NCI-H345 (cell line): ENCODE measurements around the gene PFKL.
"Not testable (repeated sequence)": the region's sequence is repeated elsewhere in the genome, so short reads cannot be mapped to it uniquely, and the experiment has no call there.

Experiments used
- DNase-seq: peaks from one replicate; lab custom pipeline; 2025; lab: John Stamatoyannopoulos, UW

PFKL gene

GRCh38 chr21:44344541-44345183 is 44.8 kb downstream of the PFKL start:
- DNase-seq: no peak

- no peak for DNase-seq
These were observed 45.6 kb downstream of the PFKL start for GRCh38 chr21:44345495-44345894.

DNA sequence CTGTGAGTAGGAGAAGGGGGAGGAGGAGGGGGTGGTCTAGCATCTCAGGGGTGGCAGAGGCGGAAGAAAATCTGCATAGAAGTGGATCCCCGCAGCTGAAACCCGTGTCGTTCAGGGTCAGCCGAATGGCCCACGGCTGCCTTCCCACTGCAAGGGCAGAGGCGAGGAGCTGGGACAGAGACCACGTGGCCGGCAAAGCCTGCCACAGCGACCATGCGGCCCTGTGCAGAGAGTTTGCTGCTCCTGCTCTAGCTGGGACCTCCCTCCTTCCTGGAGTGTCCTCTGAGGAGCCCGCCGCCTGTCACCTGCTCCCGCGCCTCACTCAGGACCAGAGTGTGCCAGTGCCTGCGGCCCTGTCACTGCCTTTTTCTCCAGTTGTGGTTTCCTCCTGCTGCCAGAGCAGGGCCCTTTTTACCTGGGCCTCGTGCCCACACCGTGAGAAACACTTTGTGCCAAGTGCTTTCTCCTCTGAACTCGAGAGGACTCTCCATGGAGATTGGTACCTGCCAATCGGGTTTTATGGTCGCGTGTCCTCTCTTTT is 48.1 kb downstream of the PFKL start:
- peak; percentile 22 for DNase-seq

GRCh38 chr21:44348861-44349260 is 49.0 kb downstream of the PFKL start:
- DNase-seq: no peak

DNA sequence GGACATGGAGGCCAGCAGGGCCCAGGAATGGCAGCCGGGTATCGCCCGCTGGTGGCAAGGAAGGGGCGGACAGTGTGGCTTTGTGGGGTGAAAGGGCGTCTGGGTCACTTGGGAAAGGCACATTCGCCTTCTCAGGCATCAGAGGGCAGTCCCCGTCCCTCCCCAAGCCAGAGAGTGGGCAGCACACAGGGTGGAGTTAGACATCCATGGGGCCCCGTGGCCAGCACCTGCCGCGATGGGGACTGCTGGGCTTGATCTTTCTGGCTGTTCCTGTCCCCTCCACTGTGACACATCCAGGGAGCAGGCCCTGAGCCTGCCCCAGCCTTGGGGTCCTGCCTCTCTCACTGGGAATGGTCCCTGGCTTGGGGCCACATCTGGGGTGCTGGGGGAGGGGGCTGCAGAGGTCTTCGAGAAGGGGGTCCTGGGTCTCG is 49.6 kb downstream of the PFKL start:
- no peak for DNase-seq

DNA sequence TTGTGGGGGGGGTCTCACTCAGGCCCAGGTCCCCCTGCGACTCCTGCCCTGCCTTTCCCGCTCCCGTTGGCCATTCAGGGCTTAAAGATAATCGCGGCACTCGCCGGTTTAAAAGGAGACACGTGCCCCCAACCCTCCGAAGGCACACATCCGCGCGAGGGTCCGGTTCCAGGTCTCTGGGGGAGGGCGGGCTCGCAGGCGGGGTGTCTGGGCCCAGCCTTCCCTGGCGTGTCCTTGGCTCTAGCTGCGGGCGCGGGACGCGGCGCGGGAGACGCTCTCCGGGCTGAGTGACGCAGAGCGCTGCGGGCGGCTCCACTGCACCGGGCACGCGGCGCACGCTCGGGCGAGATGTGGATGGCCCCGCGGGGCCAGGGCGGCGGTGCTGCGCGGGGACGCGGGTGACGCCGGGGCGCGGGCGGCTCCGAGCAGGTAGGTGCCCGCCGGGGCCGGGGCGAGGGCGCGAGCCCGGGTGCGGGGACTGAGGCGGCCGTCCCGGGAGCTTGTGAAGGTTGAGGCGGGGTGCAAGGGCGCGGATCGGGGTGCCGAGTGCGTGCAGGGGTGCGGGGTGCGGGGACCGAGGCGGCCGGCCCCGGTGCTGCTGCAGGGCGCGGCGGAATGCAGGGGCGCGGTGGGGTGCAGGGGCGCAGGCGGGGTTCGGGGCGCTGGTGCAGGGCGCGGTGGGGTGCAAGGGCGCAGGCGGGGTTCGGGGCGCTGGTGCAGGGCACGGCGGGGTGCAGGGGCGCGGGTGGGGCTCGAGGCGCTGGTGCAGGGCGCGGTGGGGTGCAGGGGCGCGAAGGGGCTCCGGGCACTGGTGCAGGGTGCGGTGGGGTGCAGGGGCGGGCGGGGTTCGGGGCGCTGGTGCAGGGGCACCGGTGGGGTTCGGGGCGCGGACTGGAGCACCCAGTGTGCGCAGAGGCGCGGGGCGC is 50.3 kb downstream of the PFKL start:
- no peak for DNase-seq

DNA sequence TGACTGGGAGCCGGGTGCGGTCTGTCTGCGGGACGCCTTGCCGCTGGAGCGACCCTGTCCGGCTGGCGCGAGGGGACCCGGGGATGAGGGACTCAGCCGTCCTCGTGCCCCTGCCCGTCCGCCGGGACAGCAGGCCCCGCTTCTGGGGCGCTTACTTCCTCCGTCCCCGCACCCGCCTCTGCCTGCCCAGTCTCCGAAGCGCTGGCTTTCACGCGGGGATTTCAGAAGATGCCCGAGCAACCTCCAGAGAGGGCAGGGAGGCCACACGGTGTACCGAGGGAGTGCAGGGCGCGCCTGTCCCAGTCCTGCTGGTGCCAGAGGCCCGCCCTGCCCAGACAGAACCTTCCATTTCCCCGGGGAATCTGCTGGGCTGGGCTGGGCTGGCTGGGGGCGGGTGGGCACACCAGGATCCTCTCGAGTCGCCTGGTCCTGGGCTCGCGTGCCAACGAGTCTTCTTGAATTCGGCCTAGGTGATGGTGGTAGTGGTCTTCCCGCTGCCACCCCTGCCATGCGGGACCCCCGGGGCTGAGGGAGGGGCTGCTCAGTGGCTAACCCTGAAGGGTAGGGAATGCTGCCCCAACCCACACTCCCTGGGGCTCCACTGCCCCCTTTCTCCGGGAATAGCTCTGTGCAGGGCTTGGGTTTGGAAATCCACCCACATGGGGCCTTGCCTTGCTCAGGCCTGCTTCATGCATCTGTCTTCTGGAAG is 51.1 kb downstream of the PFKL start:
- no peak for DNase-seq

DNA sequence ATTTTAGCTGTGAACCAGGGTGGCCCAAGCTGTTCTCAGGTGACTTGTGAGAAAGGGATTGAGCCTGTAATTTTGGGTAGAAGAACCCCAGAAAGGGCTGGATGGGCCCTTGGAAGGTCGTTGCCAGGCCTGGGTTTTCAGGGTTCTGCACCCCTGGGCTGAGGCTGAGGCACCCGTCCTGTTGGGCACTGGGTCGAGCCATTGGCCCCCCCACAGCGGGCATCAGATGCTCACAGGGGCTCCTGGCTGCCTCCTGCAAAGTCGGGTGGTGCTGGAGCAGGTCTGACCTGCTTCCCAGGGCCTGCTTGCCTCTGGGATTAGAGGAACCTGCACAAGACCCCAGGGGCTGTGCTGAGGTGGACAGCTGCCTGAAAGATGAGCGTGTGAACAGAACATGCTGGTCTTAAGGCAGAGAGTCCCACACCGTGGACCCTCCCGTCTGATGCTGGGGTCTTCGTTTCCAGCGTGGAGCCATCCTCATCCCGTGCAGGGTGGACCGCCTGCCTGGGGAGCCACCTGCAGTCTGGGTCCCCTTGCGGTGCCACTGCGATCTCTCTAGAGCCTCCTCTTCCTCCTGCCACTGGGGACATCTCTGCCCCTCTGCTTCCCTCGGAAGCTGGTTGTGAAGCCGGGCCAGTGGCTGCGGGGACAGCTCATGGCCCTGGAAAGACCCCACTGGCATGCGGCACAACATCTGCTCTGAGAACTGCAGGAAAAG is 51.8 kb downstream of the PFKL start:
- no peak for DNase-seq

DNA sequence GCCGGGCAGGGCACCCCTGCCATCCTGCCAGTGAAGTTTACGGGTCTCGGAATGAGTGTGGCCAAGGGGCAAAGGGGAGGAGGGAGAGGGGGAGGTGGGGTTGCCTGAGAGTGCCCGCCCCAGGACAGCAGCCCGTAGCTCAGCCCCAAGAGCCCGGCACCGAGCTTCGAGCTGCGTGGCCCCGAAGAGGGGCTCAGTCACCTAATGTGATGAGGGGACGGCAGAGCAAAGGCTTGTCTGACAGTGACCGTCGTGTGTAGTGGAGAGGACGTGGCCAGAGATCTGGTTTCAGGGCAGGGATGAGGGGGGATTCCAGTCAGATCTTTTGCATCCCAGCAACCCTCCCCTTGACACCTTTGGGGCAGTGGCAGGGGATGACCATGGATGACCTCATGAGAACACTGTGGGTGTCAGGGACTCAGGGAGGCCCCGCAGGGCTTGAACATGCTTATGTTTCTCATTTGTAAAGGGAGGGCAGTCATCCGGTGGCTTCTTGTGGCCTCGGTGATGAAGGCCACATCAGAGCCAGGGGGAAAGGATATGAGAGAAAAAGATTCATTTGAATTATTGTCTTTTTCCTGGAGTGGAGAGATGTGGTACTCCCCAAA is 52.5 kb downstream of the PFKL start:
- DNase-seq: no peak

- DNase-seq: no peak
These were observed 53.5 kb downstream of the PFKL start, which contains the start of gene TRPM2 for GRCh38 chr21:44353191-44353970. TRPM2 (plus strand) TSS chr21:44353621; CDS start chr21:44353701, 80 bp downstream.

DNA sequence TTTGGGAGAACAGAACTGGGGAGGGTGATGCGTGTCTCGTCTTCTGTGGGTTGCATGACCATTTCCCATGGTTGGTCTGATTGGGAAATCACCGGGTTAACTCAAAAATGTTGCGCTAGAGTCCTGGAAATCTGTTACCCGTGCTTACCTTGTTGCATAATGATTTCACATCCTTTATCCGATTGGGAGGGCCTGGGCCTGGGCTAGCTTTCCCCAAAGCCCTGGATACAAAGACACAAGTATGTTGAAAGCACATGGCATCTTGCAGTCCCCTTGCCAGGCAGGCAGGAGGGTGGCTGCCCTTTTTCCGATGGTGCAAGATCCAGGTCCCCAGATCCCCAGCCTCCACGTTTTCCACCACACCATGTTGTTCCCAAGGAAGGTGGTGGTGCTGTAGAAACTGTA is 54.1 kb downstream of the PFKL start:
- no peak for DNase-seq

- no peak for DNase-seq
These were observed 55.2 kb downstream of the PFKL start for GRCh38 chr21:44354775-44355771.

DNA sequence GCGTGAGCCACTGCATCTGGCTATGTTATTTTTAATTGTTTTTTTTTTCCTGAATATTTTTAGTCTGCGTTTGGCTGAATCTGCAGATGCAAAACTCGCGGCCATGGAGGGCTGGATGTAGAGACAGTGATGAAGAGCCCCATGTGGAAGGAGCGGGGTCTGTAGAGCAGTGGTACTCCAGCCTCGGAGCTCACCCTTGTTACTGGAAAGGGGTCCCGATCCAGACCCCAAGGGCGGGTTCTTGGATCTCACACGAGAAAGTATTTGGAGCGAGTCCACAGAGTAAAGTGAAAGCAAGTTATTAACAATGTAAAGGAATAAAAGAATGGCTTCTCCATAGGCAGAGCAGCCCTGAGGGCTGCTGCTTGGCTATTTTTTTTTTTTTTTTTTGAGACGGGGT is 56.3 kb downstream of the PFKL start:
- DNase-seq: no peak

DNA sequence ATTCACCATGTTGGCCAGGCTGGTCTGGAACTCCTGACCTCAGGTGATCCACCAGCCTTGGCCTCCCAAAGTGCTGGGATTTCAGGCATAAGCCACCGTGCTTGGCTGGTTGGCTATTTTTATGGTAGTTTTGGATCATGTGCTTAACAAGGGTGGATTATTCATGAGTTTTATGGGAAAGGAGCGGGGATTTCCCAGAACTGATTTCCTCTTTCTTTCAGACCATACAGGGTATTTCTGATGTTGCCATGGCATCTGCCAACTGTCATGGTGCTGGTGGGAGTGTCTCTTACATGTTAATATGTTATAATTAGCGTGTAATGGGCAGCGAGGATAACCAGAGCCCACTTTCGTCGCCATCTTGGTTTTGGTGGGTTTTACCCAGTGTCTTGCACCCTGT is 56.8 kb downstream of the PFKL start:
- no peak for DNase-seq

GRCh38 chr21:44357064-44357837 is 57.4 kb downstream of the PFKL start:
- DNase-seq: no peak

GRCh38 chr21:44359396-44359795 is 59.5 kb downstream of the PFKL start:
- DNase-seq: no peak

- DNase-seq: no peak
These were observed 60.3 kb downstream of the PFKL start for GRCh38 chr21:44360159-44360558.

- DNase-seq: not testable (repeated sequence)
These were observed 62.0 kb downstream of the PFKL start for GRCh38 chr21:44361903-44362302.
